Esophagus squamous epithelium (tissue), 5 donors: Measurements from ENCODE around the gene TBC1D1. TPM values are rescaled to one million over a fixed set of nuclear protein-coding genes. Genes with fewer than 3 reads are reported as not detected.

Source experiments
- DNase-seq: peaks from one replicate; lab custom pipeline; 2025; lab: John Stamatoyannopoulos, UW
- H3K27ac ChIP-seq, 4 donors: fragments of 200-600 bp; sonication (generic); one replicate each; pipeline ENCODE4 v1.5.1; 2016 to 2019; ENCODE audit warnings: mild to moderate bottlenecking in 1 of 4
- H3K27me3 ChIP-seq, 4 donors: fragments of 200-600 bp; sonication (generic); 1 replicate in 3 of 4; 2 replicates in 1 of 4; pipeline versions ENCODE4 v1.5.1 to v1.6.0; 2017 to 2021; ENCODE audit warnings: antibody characterized with exemption in 1 of 4
- H3K36me3 ChIP-seq, 3 donors: fragments of 200-600 bp; sonication (generic); one replicate each; pipeline ENCODE4 v1.5.1; 2016 to 2019
- H3K4me1 ChIP-seq, 3 donors: fragments of 200-600 bp; sonication (generic); one replicate each; pipeline ENCODE4 v1.5.1; 2017 to 2019
- H3K4me3 ChIP-seq, 4 donors: fragments of 200-600 bp; sonication (generic); 1 replicate in 3 of 4; 2 replicates in 1 of 4; pipeline ENCODE4 v1.5.1; 2016 to 2019; ENCODE audit warnings: mild to moderate bottlenecking in 2 of 4, moderate library complexity in 1 of 4
- H3K9me3 ChIP-seq, 3 donors: fragments of 200-600 bp; sonication (generic); one replicate each; pipeline ENCODE4 v1.5.1; 2016 to 2019
- POLR2A ChIP-seq, 4 donors: fragments of 450-650 bp; IDR thresholded peaks; one replicate each; pipeline ENCODE4 v1.6.1; 2017; ENCODE audit warnings: antibody characterized with exemption in 4 of 4, mild to moderate bottlenecking in 4 of 4, moderate library complexity in 3 of 4
- WGBS, 2 donors: methylation state at CpG; one replicate each; pipeline ENCODE4 v1.1.5; 2018; 5-methylcytosine and 5-hydroxymethylcytosine counted together
- intact Hi-C: fragments of 100-400 bp; cut with DNase I; formaldehyde crosslinking; loops from one replicate; pipeline ENCODE4 v1.15.0; 2022
- total RNA-seq, 4 donors: library from RNA; depleted of rRNA; stranded (reverse); fragments of >200 nt; gene quantifications; one replicate each; pipeline ENCODE4 v1.1.0, GENCODE V29; 2016
- TF ChIP-seq, protein P1 (sequence below), 6 experiments: fragments of 450-650 bp in 4 of 6; fragments of 200-600 bp in 2 of 6; sonication (generic) in 2 of 6; IDR thresholded peaks; one replicate each; pipeline ENCODE4 v1.5.1; 2016 to 2019; ENCODE audit warnings: antibody characterized with exemption in 6 of 6, mild to moderate bottlenecking in 4 of 6, moderate library complexity in 4 of 6
- donor health status: DM: yes; HTN: yes; CAD: no.

The TBC1D1 gene
- total RNA-seq, 4 donors from 2014 or later, result 6.9 to 44.6 (median 25.6) TPM

DNA sequence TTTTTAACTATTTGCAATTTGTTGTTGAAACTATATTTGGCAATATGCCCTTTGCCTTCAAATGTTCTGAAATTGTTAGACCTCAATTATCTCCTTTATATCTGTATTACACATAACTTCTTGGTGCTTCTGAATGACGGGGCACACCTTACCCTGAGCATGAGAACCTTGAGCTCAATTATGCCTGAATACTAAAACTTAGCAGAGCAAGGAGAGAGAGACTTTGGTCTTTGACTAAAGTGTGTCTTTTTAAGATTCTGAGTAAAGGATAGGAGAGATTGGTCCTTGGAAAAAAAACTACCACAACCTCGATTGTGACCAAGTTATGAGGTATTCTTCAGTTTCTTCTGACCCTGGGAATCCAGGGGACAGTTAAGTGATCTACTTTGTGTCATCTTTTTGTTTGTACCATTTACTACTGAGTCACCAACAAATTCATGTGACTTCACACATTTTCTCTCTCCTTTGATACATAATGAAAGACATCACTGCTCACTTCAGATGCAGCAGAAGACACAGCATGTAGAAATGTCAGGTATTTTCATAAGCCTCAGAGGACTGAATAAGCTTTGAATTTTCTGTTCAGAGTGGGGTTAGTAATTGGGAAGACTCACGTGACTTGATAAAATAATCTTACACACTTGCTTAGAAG, 120.8 kb downstream of the TBC1D1 start:
- Histone ChIP-seq H3K27ac (no peak overlapping the region), H3K27me3 (no peaks in the 10 kb centered on the region), H3K4me1 (peaks cover 0 to 42% (median 5%) of the 10 kb centered on the region in 3 donors), H3K4me3 (no peak overlapping the region), H3K9me3 (no peaks in the 10 kb centered on the region), H3K36me3 (peaks cover 0 to 20% (median 0%) of the 10 kb centered on the region in 3 donors)
- intact Hi-C loops, result no loop called here
- TF ChIP-seq POLR2A (IDR thresholded peaks at IDR 0.05), result no peak
- TF ChIP-seq, protein P1, sequence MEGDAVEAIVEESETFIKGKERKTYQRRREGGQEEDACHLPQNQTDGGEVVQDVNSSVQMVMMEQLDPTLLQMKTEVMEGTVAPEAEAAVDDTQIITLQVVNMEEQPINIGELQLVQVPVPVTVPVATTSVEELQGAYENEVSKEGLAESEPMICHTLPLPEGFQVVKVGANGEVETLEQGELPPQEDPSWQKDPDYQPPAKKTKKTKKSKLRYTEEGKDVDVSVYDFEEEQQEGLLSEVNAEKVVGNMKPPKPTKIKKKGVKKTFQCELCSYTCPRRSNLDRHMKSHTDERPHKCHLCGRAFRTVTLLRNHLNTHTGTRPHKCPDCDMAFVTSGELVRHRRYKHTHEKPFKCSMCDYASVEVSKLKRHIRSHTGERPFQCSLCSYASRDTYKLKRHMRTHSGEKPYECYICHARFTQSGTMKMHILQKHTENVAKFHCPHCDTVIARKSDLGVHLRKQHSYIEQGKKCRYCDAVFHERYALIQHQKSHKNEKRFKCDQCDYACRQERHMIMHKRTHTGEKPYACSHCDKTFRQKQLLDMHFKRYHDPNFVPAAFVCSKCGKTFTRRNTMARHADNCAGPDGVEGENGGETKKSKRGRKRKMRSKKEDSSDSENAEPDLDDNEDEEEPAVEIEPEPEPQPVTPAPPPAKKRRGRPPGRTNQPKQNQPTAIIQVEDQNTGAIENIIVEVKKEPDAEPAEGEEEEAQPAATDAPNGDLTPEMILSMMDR (IDR thresholded peaks at IDR 0.05), result no peak
- 77 to 79% methylated on average over 3 of the region's 3 CpGs for WGBS, 2 donors
- DNase-seq, result no peak

DNA sequence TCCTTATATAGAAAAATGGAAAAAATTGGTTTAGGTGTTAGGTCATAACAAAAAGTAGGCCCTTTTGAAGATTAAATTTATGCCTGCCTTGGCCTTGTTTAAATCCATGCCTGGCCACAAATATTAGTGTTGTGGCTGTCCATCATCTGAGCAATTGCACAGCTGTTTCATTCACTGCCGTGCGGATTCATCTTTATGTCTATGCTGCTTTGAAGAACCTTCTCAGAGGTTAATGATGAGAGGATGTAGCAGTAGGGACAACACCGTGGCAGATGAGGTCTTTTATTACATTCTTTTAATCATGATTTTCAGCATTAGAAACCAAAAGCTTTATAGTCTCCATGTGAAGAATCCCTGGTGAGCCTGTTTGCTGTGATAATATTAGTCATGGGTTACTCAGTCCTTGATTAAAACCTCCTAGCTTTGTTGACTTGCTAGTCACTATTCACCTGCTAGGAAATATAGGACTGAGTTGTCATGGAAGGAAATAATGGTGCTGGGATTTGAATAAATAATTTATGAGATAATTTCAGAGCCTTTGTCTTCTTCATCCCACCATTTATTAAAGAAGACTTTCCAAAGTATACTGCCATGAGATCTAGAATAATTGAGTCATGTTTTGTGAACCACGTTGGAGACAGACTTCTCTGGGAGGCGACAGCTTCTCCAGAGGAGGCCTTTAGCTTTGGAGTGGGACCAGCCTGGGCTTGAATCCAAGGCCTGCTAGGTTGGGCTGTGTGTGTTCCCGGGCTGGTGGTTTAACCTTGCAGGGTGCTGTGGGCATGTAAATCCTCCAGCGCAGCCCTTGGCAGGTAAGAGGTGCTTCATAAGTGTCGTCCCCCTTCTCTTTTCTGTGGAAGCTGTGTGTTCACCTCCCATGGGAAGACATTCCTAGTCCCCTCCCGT, 122.8 kb downstream of the TBC1D1 start:
- DNase-seq, result no peak
- Histone ChIP-seq H3K36me3 (peaks cover 0 to 20% (median 0%) of the 10 kb centered on the region in 3 donors), H3K4me1 (peaks cover 0 to 33% (median 5%) of the 10 kb centered on the region in 3 donors), H3K9me3 (no peaks in the 10 kb centered on the region), H3K27ac (no peak overlapping the region), H3K4me3 (no peak overlapping the region), H3K27me3 (no peaks in the 10 kb centered on the region)
- TF ChIP-seq, protein P1 (IDR thresholded peaks at IDR 0.05), result no peak
- TF ChIP-seq POLR2A (IDR thresholded peaks at IDR 0.05), result no peak
- 56 to 58% methylated on average over 7 of the region's 9 CpGs for WGBS, 2 donors
- intact Hi-C loops, result no loop called here

DNA sequence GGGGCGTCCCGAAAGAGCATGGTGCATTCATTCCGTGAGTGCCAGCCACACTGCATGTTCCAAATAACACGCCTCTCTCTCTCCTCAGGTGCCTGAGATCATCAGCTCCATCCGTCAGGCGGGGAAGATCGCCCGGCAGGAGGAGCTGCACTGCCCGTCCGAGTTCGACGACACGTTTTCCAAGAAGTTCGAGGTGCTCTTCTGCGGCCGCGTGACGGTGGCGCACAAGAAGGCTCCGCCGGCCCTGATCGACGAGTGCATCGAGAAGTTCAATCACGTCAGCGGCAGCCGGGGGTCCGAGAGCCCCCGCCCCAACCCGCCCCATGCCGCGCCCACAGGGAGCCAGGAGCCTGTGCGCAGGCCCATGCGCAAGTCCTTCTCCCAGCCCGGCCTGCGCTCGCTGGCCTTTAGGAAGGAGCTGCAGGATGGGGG, 123.6 kb downstream of the TBC1D1 start:
- peaks cover 0 to 26% (median 5%) of the 10 kb centered on the region in 3 donors for H3K4me1 ChIP-seq
- TF ChIP-seq, protein P1 (IDR thresholded peaks at IDR 0.05), result no peak
- TF ChIP-seq POLR2A (IDR thresholded peaks at IDR 0.05), result no peak
- 85 to 95% methylated on average over 8 of the region's 37 CpGs for WGBS, 2 donors
- no peaks in the 10 kb centered on the region for H3K27me3 ChIP-seq
- H3K4me3 ChIP-seq, result no peak overlapping the region
- H3K9me3 ChIP-seq, result no peaks in the 10 kb centered on the region
- no peak for DNase-seq
- H3K27ac ChIP-seq, result no peak overlapping the region
- peaks cover 0 to 20% (median 0%) of the 10 kb centered on the region in 3 donors for H3K36me3 ChIP-seq
- intact Hi-C loops, result no loop called here

DNA sequence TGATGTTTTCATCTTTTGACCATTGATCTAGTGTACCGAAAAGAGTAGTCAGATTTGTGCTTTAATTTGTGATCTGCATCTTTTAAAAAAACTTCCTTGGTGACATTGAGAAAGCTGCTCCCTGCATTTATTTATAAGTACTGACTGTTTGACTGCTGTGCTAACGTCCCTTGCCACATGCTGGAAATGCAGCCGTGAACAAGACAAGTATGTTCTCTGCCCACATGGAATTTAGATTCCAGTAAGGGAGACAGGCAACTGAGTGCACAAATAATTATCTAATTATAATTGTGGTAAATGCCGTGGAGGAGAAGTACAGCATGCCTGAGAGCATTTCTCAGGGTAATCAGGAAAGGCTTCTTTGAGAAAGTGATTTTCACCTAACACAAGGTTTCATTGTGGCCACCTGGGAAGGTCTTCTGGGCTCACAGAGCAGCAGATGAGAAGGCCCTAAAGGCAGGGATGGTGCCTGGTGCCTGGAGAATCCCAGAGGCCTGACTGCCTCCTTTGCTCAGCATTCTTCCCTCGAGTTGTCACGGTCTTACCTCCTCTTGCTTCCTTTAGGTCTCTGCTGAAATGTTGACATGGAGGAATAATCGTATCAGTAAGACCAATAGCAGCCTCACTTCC, 125.1 kb downstream of the TBC1D1 start:
- no peak for TF ChIP-seq POLR2A (IDR thresholded peaks at IDR 0.05)
- TF ChIP-seq, protein P1 (IDR thresholded peaks at IDR 0.05), result no peak
- intact Hi-C loops, result no loop called here

More for the DNA sequence above, 125.1 kb downstream of the TBC1D1 start:
- Histone ChIP-seq H3K4me1 (peaks cover 0 to 13% (median 5%) of the 10 kb centered on the region in 3 donors), H3K9me3 (no peaks in the 10 kb centered on the region), H3K27ac (no peak overlapping the region), H3K36me3 (peaks cover 0 to 30% (median 0%) of the 10 kb centered on the region in 3 donors), H3K4me3 (no peak overlapping the region), H3K27me3 (no peaks in the 10 kb centered on the region)
- 81 to 91% methylated on average over 7 of the region's 7 CpGs for WGBS, 2 donors
- DNase-seq, result no peak
